ENCODE measurements around the gene LANCL2.
"Not testable (repeated sequence)": the region's sequence is repeated elsewhere in the genome, so short reads cannot be mapped to it uniquely, and the experiment has no call there.

GRCh38 chr7:55417456-55417855 is 52.3 kb downstream of the LANCL2 start:
- TF ChIP-seq CTCF, POLR2A (IDR thresholded peaks at IDR 0.05): not testable (repeated sequence)
